MM.1S (cell line): ENCODE data around the gene PDLIM5.

ENCODE experiments used
- EZH2 ChIP-seq: fragments of 300-600 bp; sonication (generic); optimal IDR thresholded peaks from 2 replicates; pipeline ENCODE3; 2017; ENCODE audit warnings: low read depth, mild to moderate bottlenecking, antibody characterized with exemption, low read length, mixed read lengths
- EZH2phosphoT487 ChIP-seq: fragments of 300-600 bp; sonication (generic); IDR thresholded peaks from 2 replicates; pipeline ENCODE4 v1.6.1; 2018; ENCODE audit warnings: antibody characterized with exemption, low read length

GRCh38 chr4:94695384-94695783 is 243.6 kb downstream of the PDLIM5 start:
- no peak for TF ChIP-seq EZH2
- no peak for TF ChIP-seq EZH2phosphoT487
